ENCODE measurements around the gene EFNA1.

GRCh38 chr1:155175927-155176371 is 48.3 kb downstream of the EFNA1 start:
- TF ChIP-seq CTCF (IDR thresholded peaks at IDR 0.05), result no peak
- no peak for TF ChIP-seq POLR2A (IDR thresholded peaks at IDR 0.05)

Data from heart left ventricle (tissue), 13 donors.